ENCODE results near the gene NME9.

NME9 gene

DNA sequence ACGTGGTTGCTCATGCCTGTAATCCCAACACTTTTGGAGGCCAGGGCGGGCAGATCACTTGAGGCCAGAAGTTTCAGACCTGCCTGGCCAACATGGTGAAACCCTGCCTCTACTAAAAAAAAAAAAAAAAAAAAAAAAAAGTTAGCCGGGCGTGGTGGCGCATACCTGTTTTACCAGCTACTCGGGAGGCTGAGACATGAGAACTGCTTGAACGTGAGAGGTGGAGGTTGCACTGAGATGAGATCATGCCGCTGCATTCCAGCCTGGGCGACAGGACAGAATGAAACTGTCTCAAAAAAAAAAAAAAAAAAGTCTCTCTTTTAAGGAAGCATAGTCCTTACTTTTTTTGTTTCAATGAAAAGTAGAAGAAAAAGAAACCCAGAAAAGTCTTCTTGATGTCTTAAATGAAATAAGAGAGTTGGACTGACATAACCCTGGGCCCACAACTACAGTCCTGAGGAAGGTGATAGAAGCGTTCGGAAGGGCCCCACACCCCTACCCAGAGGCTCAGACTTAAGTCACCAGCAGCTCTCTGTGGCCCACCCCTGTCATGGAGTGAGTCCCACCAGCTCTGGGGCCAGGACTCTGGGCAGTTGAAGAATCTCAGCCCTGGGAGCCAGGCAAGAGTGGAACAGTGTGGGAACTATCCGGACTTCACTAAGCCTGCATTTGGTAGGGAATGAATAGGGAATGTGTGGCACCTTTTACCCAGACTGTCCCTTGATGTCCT is 2.6 kb downstream of the NME9 start:
- DNase-seq (ENCODE audit: low read depth), result no peak
- TF ChIP-seq, protein P1, sequence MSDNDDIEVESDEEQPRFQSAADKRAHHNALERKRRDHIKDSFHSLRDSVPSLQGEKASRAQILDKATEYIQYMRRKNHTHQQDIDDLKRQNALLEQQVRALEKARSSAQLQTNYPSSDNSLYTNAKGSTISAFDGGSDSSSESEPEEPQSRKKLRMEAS (IDR thresholded peaks at IDR 0.05; ENCODE audit: low read depth, low read length), result no peak
- TF ChIP-seq MYC (IDR thresholded peaks at IDR 0.05; ENCODE audit: low read depth, low read length) (no peak), POLR2A (IDR thresholded peaks at IDR 0.05; ENCODE audit: extremely low read depth, insufficient read length) (no peak)
- TF ChIP-seq, protein P2, sequence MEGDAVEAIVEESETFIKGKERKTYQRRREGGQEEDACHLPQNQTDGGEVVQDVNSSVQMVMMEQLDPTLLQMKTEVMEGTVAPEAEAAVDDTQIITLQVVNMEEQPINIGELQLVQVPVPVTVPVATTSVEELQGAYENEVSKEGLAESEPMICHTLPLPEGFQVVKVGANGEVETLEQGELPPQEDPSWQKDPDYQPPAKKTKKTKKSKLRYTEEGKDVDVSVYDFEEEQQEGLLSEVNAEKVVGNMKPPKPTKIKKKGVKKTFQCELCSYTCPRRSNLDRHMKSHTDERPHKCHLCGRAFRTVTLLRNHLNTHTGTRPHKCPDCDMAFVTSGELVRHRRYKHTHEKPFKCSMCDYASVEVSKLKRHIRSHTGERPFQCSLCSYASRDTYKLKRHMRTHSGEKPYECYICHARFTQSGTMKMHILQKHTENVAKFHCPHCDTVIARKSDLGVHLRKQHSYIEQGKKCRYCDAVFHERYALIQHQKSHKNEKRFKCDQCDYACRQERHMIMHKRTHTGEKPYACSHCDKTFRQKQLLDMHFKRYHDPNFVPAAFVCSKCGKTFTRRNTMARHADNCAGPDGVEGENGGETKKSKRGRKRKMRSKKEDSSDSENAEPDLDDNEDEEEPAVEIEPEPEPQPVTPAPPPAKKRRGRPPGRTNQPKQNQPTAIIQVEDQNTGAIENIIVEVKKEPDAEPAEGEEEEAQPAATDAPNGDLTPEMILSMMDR (IDR thresholded peaks at IDR 0.05; ENCODE audit: low read depth, low read length), result no peak
- H3K4me3 ChIP-seq (ENCODE audit: low read depth, low read length), result no peak overlapping the region

DNA sequence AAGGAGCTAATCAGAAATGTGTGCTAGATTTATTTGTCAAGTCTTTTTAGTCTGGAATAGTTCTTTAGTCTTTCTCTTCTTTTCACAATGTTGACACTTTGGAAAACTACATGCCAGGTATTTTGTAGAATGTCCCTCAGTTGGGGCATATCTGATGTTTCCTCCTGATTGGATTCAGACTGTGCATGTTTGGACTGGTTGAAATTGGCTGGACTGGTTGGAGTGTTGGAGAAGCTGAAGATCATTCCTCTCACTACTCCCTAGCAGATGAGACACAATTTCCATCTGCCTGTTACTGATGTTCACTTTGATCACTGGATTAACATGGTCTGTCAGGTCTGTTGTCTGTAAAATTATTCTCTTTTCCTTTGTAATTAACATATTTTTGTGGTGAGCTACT is 3.7 kb downstream of the NME9 start:
- TF ChIP-seq, protein P1 (IDR thresholded peaks at IDR 0.05; ENCODE audit: low read depth, low read length), result no peak
- no peak for TF ChIP-seq MYC (IDR thresholded peaks at IDR 0.05; ENCODE audit: low read depth, low read length)
- no peak for TF ChIP-seq POLR2A (IDR thresholded peaks at IDR 0.05; ENCODE audit: extremely low read depth, insufficient read length)
- TF ChIP-seq, protein P2 (IDR thresholded peaks at IDR 0.05; ENCODE audit: low read depth, low read length), result no peak
- no peak overlapping the region for H3K4me3 ChIP-seq (ENCODE audit: low read depth, low read length)
- no peak for DNase-seq (ENCODE audit: low read depth)

DNA sequence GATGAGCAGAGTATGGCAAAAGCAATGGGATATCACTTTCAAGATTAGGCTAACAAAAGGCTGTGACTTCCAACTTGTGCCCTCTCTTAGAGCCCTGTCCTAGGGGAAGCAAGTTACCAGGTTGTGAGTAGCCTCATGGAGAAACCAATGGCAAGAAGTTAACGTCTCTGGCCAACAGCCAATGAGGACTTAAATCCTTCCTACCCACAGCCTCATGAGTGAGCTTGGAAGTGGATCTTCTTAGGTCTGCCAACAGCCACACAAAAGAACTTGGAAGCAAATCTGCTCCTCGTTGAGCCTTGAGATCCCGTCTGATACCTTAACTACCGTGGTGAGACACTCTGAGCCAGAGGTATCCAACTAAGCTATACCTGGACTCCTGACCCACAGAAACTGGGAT is 5.7 kb downstream of the NME9 start:
- no peak overlapping the region for H3K4me3 ChIP-seq (ENCODE audit: low read depth, low read length)
- DNase-seq (ENCODE audit: low read depth), result no peak

DNA sequence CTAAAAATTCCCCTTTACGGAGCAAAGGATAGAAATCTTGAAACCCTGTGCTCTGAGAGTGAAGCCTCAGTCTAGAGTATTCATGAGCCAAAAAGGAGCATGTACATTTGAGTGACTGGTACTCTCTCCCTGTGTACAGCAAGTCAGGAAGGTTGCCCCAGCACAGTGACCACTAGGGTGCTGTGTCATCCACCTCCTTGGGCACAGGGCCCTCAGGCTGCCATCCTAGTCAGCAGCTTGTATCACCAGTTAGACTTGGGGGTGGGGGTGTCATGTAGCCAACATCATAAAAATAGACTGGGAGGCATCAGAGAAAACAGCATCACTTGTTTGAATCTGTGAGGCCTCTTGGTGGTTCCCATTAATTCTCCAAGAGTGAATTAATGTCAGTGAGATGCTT is 12.0 kb downstream of the NME9 start:
- H3K4me3 ChIP-seq (ENCODE audit: low read depth, low read length), result no peak overlapping the region
- no peak for DNase-seq (ENCODE audit: low read depth)
- TF ChIP-seq MYC (IDR thresholded peaks at IDR 0.05; ENCODE audit: low read depth, low read length), result no peak

More for the DNA sequence above, 5.7 kb downstream of the NME9 start:
- no peak for TF ChIP-seq POLR2A (IDR thresholded peaks at IDR 0.05; ENCODE audit: extremely low read depth, insufficient read length)
- TF ChIP-seq, protein P1 (IDR thresholded peaks at IDR 0.05; ENCODE audit: low read depth, low read length), result no peak
- TF ChIP-seq, protein P2 (IDR thresholded peaks at IDR 0.05; ENCODE audit: low read depth, low read length), result no peak
- no peak for TF ChIP-seq MYC (IDR thresholded peaks at IDR 0.05; ENCODE audit: low read depth, low read length)

DNA sequence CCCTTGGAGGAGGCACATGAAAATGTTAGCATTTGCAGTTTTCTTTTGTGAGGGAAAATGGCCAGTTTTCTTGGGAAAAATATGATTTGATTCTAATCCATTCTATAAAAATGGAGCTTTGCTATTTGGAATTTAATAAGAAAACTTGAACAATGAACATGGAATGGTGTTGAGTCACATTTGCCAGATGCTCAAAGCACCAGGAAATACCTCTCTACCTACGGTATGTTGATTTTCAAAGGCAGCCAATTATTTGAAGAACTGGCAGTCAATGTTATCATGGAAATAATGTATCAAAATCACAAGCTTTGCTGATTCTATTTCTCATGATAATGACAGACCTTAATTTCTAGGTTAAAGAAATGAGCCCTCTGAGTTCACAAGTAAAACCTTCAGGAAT is 14.9 kb downstream of the NME9 start:
- TF ChIP-seq, protein P2 (IDR thresholded peaks at IDR 0.05; ENCODE audit: low read depth, low read length), result no peak
- TF ChIP-seq, protein P1 (IDR thresholded peaks at IDR 0.05; ENCODE audit: low read depth, low read length), result no peak
- TF ChIP-seq MYC (IDR thresholded peaks at IDR 0.05; ENCODE audit: low read depth, low read length), result no peak
- H3K4me3 ChIP-seq (ENCODE audit: low read depth, low read length), result no peak overlapping the region
- DNase-seq (ENCODE audit: low read depth), result no peak

DNA sequence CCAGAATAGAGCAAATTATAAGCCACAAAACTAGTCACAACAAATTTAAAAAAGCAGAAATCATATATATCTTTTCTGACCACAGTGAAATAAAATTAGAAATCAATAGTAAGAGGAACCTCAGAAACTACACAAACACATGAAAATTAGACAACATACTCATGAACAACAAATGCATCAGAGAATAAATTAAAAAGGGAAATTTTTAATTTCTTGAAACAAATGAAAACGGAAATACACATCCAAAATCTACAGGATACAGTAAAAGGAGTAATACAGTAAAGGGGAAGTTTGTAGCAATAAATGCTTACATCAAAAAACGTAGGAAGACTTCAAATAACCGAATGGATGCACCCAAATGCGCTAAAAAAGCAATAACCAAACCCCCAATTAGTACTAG is 19.2 kb downstream of the NME9 start:
- no peak for DNase-seq (ENCODE audit: low read depth)
- no peak overlapping the region for H3K4me3 ChIP-seq (ENCODE audit: low read depth, low read length)
- TF ChIP-seq POLR2A (IDR thresholded peaks at IDR 0.05; ENCODE audit: extremely low read depth, insufficient read length) (no peak), MYC (IDR thresholded peaks at IDR 0.05; ENCODE audit: low read depth, low read length) (no peak)
- TF ChIP-seq, protein P1 (IDR thresholded peaks at IDR 0.05; ENCODE audit: low read depth, low read length), result no peak
- TF ChIP-seq, protein P2 (IDR thresholded peaks at IDR 0.05; ENCODE audit: low read depth, low read length), result no peak
